Measurements from ENCODE around the gene PICK1. TPM values are rescaled to one million over a fixed set of nuclear protein-coding genes. Genes with fewer than 3 reads are reported as not detected.

PICK1 gene
- total RNA-seq, 1 experiment from 2014 or later, result 26.6 TPM

- no peak overlapping the region for H3K4me3 ChIP-seq (ENCODE audit: low read depth, low read length, poor library complexity, severe bottlenecking)
- no peak for TF ChIP-seq EZH2 (IDR thresholded peaks at IDR 0.05; ENCODE audit: borderline replicate concordance, low read depth, low read length, poor library complexity, severe bottlenecking)
- no peak for TF ChIP-seq CTCF (conservative IDR thresholded peaks at IDR 0.05; ENCODE audit: low read depth, low read length)
- CTCF ChIA-PET, result no interaction called here
- H3K4me1 ChIP-seq (ENCODE audit: insufficient read depth, low read length, poor library complexity, severe bottlenecking), result no peaks in the 10 kb centered on the region
- POLR2A ChIA-PET (ENCODE audit: low non-redundant PET), result no interaction called here
- H3K27ac ChIP-seq (ENCODE audit: low read depth, low read length, poor library complexity, severe bottlenecking), result no peak overlapping the region
- H3K27me3 ChIP-seq (replicated peaks; ENCODE audit: insufficient read depth, low read depth, low read length, poor library complexity), result no peaks in the 10 kb centered on the region
- BruUV-seq (replicated peaks), result no TSS peak
- no peak for DNase-seq (ENCODE audit: low spot score)
- intact Hi-C loops (cut with micrococcal nuclease; ENCODE audit: unreplicated experiment), result no loop called here
- H3K36me3 ChIP-seq (ENCODE audit: insufficient read depth, low read length, poor library complexity, severe bottlenecking), result no peaks in the 10 kb centered on the region
- no peaks in the 10 kb centered on the region for H3K9me3 ChIP-seq (ENCODE audit: low read depth, low read length, poor library complexity, severe bottlenecking)
Observed at GRCh38 chr22:38046070-38046748, 11.0 kb upstream of the PICK1 start.

GRCh38 chr22:38049812-38050619, 7.2 kb upstream of the PICK1 start:
- TF ChIP-seq EZH2 (IDR thresholded peaks at IDR 0.05; ENCODE audit: borderline replicate concordance, low read depth, low read length, poor library complexity, severe bottlenecking) (no peak), CTCF (conservative IDR thresholded peaks at IDR 0.05; ENCODE audit: low read depth, low read length) (no peak)
- Histone ChIP-seq H3K27me3 (replicated peaks; ENCODE audit: insufficient read depth, low read depth, low read length, poor library complexity) (no peaks in the 10 kb centered on the region), H3K9me3 (ENCODE audit: low read depth, low read length, poor library complexity, severe bottlenecking) (no peaks in the 10 kb centered on the region), H3K27ac (ENCODE audit: low read depth, low read length, poor library complexity, severe bottlenecking) (no peak overlapping the region), H3K4me1 (ENCODE audit: insufficient read depth, low read length, poor library complexity, severe bottlenecking) (no peaks in the 10 kb centered on the region), H3K36me3 (ENCODE audit: insufficient read depth, low read length, poor library complexity, severe bottlenecking) (no peaks in the 10 kb centered on the region), H3K4me3 (ENCODE audit: low read depth, low read length, poor library complexity, severe bottlenecking) (no peak overlapping the region)
- intact Hi-C loops (cut with micrococcal nuclease; ENCODE audit: unreplicated experiment), result loop anchor here (5.0 kb wide), 1 partner anchor 522 kb away; the partner anchor contains the start of gene DMC1
- no TSS peak for BruUV-seq (replicated peaks)
- DNase-seq (ENCODE audit: low spot score), result no peak
- ChIA-PET CTCF (no interaction called here), POLR2A (ENCODE audit: low non-redundant PET) (no interaction called here)

GRCh38 chr22:38050720-38051119, 6.5 kb upstream of the PICK1 start:
- H3K27me3 ChIP-seq (replicated peaks; ENCODE audit: insufficient read depth, low read depth, low read length, poor library complexity), result no peaks in the 10 kb centered on the region
- DNase-seq (ENCODE audit: low spot score), result no peak
- ChIA-PET CTCF (interaction anchor here (0.6 kb wide), 1 partner anchor 13 kb away, joined by 8 read pairs; no protein-coding TSS in a partner anchor), POLR2A (ENCODE audit: low non-redundant PET) (no interaction called here)
- no TSS peak for BruUV-seq (replicated peaks)
- no peak for TF ChIP-seq EZH2 (IDR thresholded peaks at IDR 0.05; ENCODE audit: borderline replicate concordance, low read depth, low read length, poor library complexity, severe bottlenecking)
- no peak for TF ChIP-seq CTCF (conservative IDR thresholded peaks at IDR 0.05; ENCODE audit: low read depth, low read length)
- H3K4me3 ChIP-seq (ENCODE audit: low read depth, low read length, poor library complexity, severe bottlenecking), result no peak overlapping the region
- no peaks in the 10 kb centered on the region for H3K36me3 ChIP-seq (ENCODE audit: insufficient read depth, low read length, poor library complexity, severe bottlenecking)
- intact Hi-C loops (cut with micrococcal nuclease; ENCODE audit: unreplicated experiment), result loop anchor here (5.0 kb wide), 1 partner anchor 522 kb away; the partner anchor contains the start of gene DMC1
- no peak overlapping the region for H3K27ac ChIP-seq (ENCODE audit: low read depth, low read length, poor library complexity, severe bottlenecking)
- H3K4me1 ChIP-seq (ENCODE audit: insufficient read depth, low read length, poor library complexity, severe bottlenecking), result no peaks in the 10 kb centered on the region
- no peaks in the 10 kb centered on the region for H3K9me3 ChIP-seq (ENCODE audit: low read depth, low read length, poor library complexity, severe bottlenecking)

Data from A673 (cell line).